ENCODE measurements around the gene DBR1. TPM values are rescaled to one million over a fixed set of nuclear protein-coding genes. Genes with fewer than 3 reads are reported as not detected.

Gene DBR1
- total RNA-seq, 4 donors from 2014 or later, result 7.5 to 8.9 (median 7.8) TPM; not detected in 1

DNA sequence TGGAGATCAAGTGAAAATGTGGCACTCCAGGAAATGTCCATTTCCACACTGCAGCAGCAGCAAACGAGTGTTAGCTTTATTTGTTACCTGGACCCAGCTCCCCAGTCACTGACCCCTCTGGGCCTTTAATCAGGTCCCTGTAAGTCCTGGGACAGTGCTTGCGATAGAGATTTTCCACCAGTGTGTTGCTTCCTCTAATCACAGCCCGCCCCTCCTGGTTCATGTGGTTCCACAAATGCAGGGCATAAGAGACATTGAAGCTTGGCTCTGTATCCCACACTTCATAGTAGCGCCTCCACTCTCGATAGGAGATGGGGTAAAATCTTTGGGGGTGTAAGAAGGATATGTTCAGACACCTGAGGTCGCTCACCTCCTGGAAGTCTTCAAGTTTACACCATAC lies 50.5 kb downstream of the DBR1 start:
- Histone ChIP-seq H3K36me3 (no peaks in the 10 kb centered on the region), H3K27ac (no peak overlapping the region), H3K9me3 (no peaks in the 10 kb centered on the region), H3K27me3 (no peaks in the 10 kb centered on the region), H3K4me3 (no peak overlapping the region), H3K4me1 (peaks cover 0 to 9% (median 2%) of the 10 kb centered on the region in 4 donors)
- no peak for DNase-seq
- no peak for TF ChIP-seq POLR2AphosphoS5 (IDR thresholded peaks at IDR 0.05)
- no peak for TF ChIP-seq EP300 (IDR thresholded peaks at IDR 0.05; ENCODE audit: low read depth)
- no peak for TF ChIP-seq POLR2A (IDR thresholded peaks at IDR 0.05)
- TF ChIP-seq, protein P1, sequence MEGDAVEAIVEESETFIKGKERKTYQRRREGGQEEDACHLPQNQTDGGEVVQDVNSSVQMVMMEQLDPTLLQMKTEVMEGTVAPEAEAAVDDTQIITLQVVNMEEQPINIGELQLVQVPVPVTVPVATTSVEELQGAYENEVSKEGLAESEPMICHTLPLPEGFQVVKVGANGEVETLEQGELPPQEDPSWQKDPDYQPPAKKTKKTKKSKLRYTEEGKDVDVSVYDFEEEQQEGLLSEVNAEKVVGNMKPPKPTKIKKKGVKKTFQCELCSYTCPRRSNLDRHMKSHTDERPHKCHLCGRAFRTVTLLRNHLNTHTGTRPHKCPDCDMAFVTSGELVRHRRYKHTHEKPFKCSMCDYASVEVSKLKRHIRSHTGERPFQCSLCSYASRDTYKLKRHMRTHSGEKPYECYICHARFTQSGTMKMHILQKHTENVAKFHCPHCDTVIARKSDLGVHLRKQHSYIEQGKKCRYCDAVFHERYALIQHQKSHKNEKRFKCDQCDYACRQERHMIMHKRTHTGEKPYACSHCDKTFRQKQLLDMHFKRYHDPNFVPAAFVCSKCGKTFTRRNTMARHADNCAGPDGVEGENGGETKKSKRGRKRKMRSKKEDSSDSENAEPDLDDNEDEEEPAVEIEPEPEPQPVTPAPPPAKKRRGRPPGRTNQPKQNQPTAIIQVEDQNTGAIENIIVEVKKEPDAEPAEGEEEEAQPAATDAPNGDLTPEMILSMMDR (IDR thresholded peaks at IDR 0.05), result no peak
- WGBS, 2 donors (ENCODE audit: low coverage in 1 of 2), result 84% methylated on average over 6 of the region's 6 CpGs; no CpG with 5 or more reads in 1 of the 2 donors
- in situ Hi-C loops (cut with MboI; ENCODE audit: low pct_ligation_motif_present in 1 of 4, low pct_unique_long_range_greater_than_20kb in 1 of 4, low sequenced_read_pairs in 3 of 4) (no loop called here), intact Hi-C loops (cut with DNase I; ENCODE audit: low total_unique reads) (no loop called here)

DNA sequence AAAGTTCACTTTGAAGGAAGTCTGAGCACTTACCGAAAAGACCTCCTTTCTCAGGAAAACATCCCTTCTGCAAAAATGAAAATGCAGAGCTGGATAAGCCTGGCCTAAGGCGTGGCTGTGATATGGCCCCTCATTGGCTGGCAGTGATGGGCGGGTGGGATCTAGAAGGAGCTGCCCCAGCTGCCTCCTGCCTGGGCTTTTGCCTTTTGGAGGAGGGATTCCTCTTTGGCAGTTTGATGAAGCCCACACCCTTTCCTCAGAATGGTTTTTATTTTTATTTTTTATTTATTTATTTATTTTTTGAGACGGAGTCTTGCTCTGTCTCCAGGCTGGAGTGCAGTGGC lies 55.3 kb downstream of the DBR1 start:
- in situ Hi-C loops (cut with MboI; ENCODE audit: low pct_ligation_motif_present in 1 of 4, low pct_unique_long_range_greater_than_20kb in 1 of 4, low sequenced_read_pairs in 3 of 4) (loop anchor here in 3 of 4 donors (5.0 to 10.0 kb wide), 2 partner anchors 52 to 55 kb away; no protein-coding TSS in a partner anchor), intact Hi-C loops (cut with DNase I; ENCODE audit: low total_unique reads) (loop anchor here (2.0 kb wide), 1 partner anchor 51 kb away; no protein-coding TSS in a partner anchor)
- 54 to 62% methylated on average over 4 of the region's 4 CpGs for WGBS, 2 donors (ENCODE audit: low coverage in 1 of 2)
- Histone ChIP-seq H3K27me3 (peaks cover 13% of the 10 kb centered on the region), H3K9me3 (no peaks in the 10 kb centered on the region), H3K36me3 (no peaks in the 10 kb centered on the region), H3K4me3 (no peak overlapping the region), H3K27ac (no peak overlapping the region), H3K4me1 (peaks cover 0 to 12% (median 4%) of the 10 kb centered on the region in 4 donors)
- no peak for DNase-seq
- no peak for TF ChIP-seq POLR2AphosphoS5 (IDR thresholded peaks at IDR 0.05)
- TF ChIP-seq, protein P1 (IDR thresholded peaks at IDR 0.05), result no peak

DNA sequence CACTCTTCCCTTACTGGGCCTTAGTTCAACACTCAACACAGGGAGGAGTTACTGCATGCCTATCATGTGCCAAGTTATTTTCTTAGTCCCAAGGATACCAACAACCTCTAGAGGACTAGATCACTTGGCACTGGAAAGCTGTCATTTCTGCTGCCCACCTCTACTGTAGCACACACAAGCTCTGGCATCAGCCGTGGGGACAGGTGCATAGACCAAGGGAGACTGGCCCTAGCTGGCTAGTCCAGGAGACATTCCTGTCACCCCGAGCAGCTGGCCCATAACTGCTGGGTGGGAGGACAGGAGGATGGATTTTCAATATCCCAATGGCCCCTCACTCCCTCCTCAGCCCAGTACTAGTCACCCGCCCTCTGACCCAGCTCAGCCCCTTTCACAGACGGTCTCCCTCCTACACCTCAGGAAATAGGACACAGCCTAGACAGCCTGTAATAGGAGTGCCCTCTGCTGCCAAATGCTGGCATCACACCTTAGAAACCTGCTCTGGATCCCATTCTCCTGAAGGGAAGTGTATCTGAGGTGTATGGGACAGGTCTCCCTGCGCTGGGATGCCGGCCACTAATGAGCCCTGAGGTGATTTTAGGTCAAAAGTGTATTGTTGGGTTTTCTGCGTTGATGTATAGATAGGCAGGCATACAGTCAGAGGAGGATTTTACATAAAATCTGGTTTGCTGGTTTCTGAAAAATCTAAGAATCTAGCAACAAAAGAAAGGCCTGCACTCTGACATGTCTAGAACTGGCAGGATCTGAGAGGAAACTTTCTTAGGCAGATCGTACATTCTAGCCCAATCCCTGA lies 55.9 kb downstream of the DBR1 start:
- Histone ChIP-seq H3K27me3 (peaks cover 14% of the 10 kb centered on the region), H3K4me1 (peaks cover 0 to 17% (median 6%) of the 10 kb centered on the region in 4 donors), H3K4me3 (no peak overlapping the region), H3K9me3 (no peaks in the 10 kb centered on the region), H3K36me3 (no peaks in the 10 kb centered on the region), H3K27ac (no peak overlapping the region)
- WGBS, 2 donors (ENCODE audit: low coverage in 1 of 2), result 22 to 30% methylated on average over 1 to 7 of the region's 8 CpGs
- in situ Hi-C loops (cut with MboI; ENCODE audit: low pct_ligation_motif_present in 1 of 4, low pct_unique_long_range_greater_than_20kb in 1 of 4, low sequenced_read_pairs in 3 of 4), result loop anchor here in 3 of 4 donors (5.0 to 10.0 kb wide), 2 partner anchors 52 to 54 kb away; no protein-coding TSS in a partner anchor
- DNase-seq, result peak; percentile 72
- TF ChIP-seq POLR2AphosphoS5 (IDR thresholded peaks at IDR 0.05) (no peak), POLR2A (IDR thresholded peaks at IDR 0.05) (no peak), EP300 (IDR thresholded peaks at IDR 0.05; ENCODE audit: low read depth) (no peak)
- TF ChIP-seq, protein P1 (IDR thresholded peaks at IDR 0.05), result peak; percentile 63 to 81 (median 72)
- intact Hi-C loops (cut with DNase I; ENCODE audit: low total_unique reads), result loop anchor here (2.0 kb wide), 1 partner anchor 50 kb away; no protein-coding TSS in a partner anchor

All from transverse colon (tissue), 4 donors.